Neural cell (in vitro differentiated cells): Measurements from ENCODE around the gene DTD1. TPM values are rescaled to one million over a fixed set of nuclear protein-coding genes. Genes with fewer than 3 reads are reported as not detected.

Source experiments
- H2AFZ ChIP-seq: fragments of 200-600, 300-800 bp; sonication (generic), shearing (Covaris generic); 2 replicates; pipeline ENCODE4 v1.6.0; 2014; ENCODE audit warnings: low read depth, mild to moderate bottlenecking, antibody characterized with exemption, low read length, moderate library complexity
- H3F3A ChIP-seq: fragments of 200-600 bp; shearing (Covaris generic); 2 replicates; pipeline ENCODE4 v1.6.1; 2016; ENCODE audit warnings: mild to moderate bottlenecking, moderate library complexity, mixed read lengths, antibody characterized with exemption, low read length; ENCODE audit not compliant: insufficient read depth, poor library complexity, severe bottlenecking
- H3K27ac ChIP-seq: fragments of 200-600, 300-800 bp; sonication (generic), shearing (Covaris generic); 2 replicates; pipeline ENCODE4 v1.5.1; 2014; ENCODE audit warnings: mild to moderate bottlenecking, low read length, moderate library complexity
- H3K27me3 ChIP-seq: fragments of 300-800, 200-600 bp; sonication (generic), shearing (Covaris generic); 2 replicates; pipeline ENCODE4 v1.6.0; 2014; ENCODE audit warnings: mild to moderate bottlenecking, low read depth, low read length, moderate library complexity; ENCODE audit not compliant: insufficient read depth
- H3K36me3 ChIP-seq: fragments of 300-800, 200-600 bp; sonication (generic), shearing (Covaris generic); 2 replicates; pipeline ENCODE4 v1.5.1; 2014; ENCODE audit warnings: mild to moderate bottlenecking, antibody characterized with exemption, low read length, moderate library complexity; ENCODE audit not compliant: insufficient read depth
- H3K4me2 ChIP-seq: fragments of 300-800, 200-600 bp; sonication (generic), shearing (Covaris generic); 2 replicates; pipeline ENCODE4 v1.6.0; 2014; ENCODE audit warnings: mild to moderate bottlenecking, low read length
- H3K4me3 ChIP-seq: fragments of 300-800, 200-600 bp; sonication (generic), shearing (Covaris generic); 2 replicates; pipeline ENCODE4 v1.5.1; 2014; ENCODE audit warnings: mild to moderate bottlenecking, low read length, moderate library complexity
- H3K79me2 ChIP-seq: fragments of 200-600 bp; shearing (Covaris generic); replicated peaks from 2 replicates; pipeline ENCODE4 v1.6.0; 2014; ENCODE audit warnings: mild to moderate bottlenecking, low read length, moderate library complexity; ENCODE audit not compliant: insufficient read depth
- H3K9ac ChIP-seq: fragments of 300-800, 200-600 bp; sonication (generic), shearing (Covaris generic); 2 replicates; pipeline ENCODE4 v1.6.1; 2016; ENCODE audit warnings: mild to moderate bottlenecking, low read length, mixed read lengths
- H3K9me2 ChIP-seq: fragments of 200-600 bp; shearing (Covaris generic); 2 replicates; pipeline ENCODE4 v1.6.1; 2016; ENCODE audit warnings: mild to moderate bottlenecking, low read length, mixed read lengths; ENCODE audit not compliant: insufficient read depth
- H3K9me3 ChIP-seq: fragments of 200-600, 300-800 bp; sonication (generic), shearing (Covaris generic); 2 replicates; pipeline ENCODE4 v1.6.1; 2016; ENCODE audit warnings: mild to moderate bottlenecking, mixed run types, low read length, moderate library complexity, mixed read lengths
- H4K20me1 ChIP-seq: fragments of 200-600 bp; shearing (Covaris generic); 2 replicates; pipeline ENCODE4 v1.6.1; 2016; ENCODE audit warnings: mild to moderate bottlenecking, mixed run types; ENCODE audit not compliant: insufficient read depth
- EP300 ChIP-seq: fragments of 450-650 bp; conservative IDR thresholded peaks from 2 replicates; pipeline ENCODE4 v1.6.1; 2014; ENCODE audit warnings: antibody characterized with exemption, mild to moderate bottlenecking, moderate library complexity; ENCODE audit not compliant: poor library complexity, severe bottlenecking
- EZH2 ChIP-seq: fragments of 200-600, 300-800 bp; shearing (Covaris generic), sonication (generic); IDR thresholded peaks from 2 replicates; pipeline ENCODE4 v1.6.1; 2014; ENCODE audit warnings: antibody characterized with exemption, low read length, borderline replicate concordance, mild to moderate bottlenecking; ENCODE audit not compliant: insufficient read depth, poor library complexity, severe bottlenecking
- MXI1 ChIP-seq: fragments of 450-650 bp; conservative IDR thresholded peaks from 2 replicates; pipeline ENCODE4 v1.6.1; 2014; ENCODE audit warnings: antibody characterized with exemption, mild to moderate bottlenecking; ENCODE audit not compliant: poor library complexity, severe bottlenecking
- POLR2AphosphoS5 ChIP-seq: IDR thresholded peaks from 2 replicates; pipeline ENCODE4 v1.6.1; 2012
- RAD21 ChIP-seq: fragments of 450-650 bp; conservative IDR thresholded peaks from 2 replicates; pipeline ENCODE4 v1.6.1; 2014; ENCODE audit warnings: antibody characterized with exemption, mild to moderate bottlenecking, moderate library complexity
- SMC3 ChIP-seq: fragments of 450-650 bp; conservative IDR thresholded peaks from 2 replicates; pipeline ENCODE4 v1.6.1; 2014; ENCODE audit warnings: antibody characterized with exemption, mild to moderate bottlenecking, moderate library complexity; ENCODE audit not compliant: poor library complexity
- TAF1 ChIP-seq: IDR thresholded peaks from 2 replicates; pipeline ENCODE4 v1.6.1; 2012; ENCODE audit warnings: low read depth
- polyA plus RNA-seq: library from polyadenylated mRNA; depleted of rRNA; stranded (reverse); fragments of >200 nt; gene quantifications from 2 replicates; pipeline ENCODE4 v1.2.3, GENCODE V29; 2014
- TF ChIP-seq, protein P1 (sequence below): IDR thresholded peaks from 2 replicates; pipeline ENCODE4 v1.6.1; 2012; ENCODE audit warnings: borderline replicate concordance
- TF ChIP-seq, protein P2 (sequence below): fragments of 450-650 bp; IDR thresholded peaks from 2 replicates; pipeline ENCODE4 v1.5.1; 2014; ENCODE audit warnings: antibody characterized with exemption, mild to moderate bottlenecking, moderate library complexity; ENCODE audit not compliant: poor library complexity, severe bottlenecking

Gene DTD1
- polyA plus RNA-seq, 1 donor from 2014 or later: 337 TPM

DNA sequence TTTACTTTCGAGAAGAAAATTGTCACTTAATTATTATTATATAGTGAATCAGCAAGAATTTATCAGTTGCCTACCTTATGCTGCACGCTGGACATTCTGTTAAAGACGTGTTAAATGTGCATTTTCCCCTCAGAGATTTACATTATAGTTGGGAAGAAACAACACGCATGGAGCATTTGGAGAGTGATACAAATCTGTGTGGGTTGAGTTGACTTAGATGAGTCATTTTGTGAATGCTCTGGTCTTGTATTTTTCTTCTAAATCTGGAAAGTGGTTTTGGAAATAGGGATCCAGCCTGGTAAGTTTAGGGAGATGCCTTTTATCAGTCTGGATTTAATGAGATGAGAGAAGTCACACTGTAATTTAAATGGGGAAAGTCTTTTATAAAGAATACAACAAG, 44.6 kb upstream of the DTD1 start:
- Histone ChIP-seq H4K20me1 (no peaks in the 10 kb centered on the region), H3K9ac (no peak overlapping the region), H2AFZ (no peak overlapping the region), H3K79me2 (no peaks in the 10 kb centered on the region), H3F3A (no peaks in the 10 kb centered on the region), H3K4me3 (no peak overlapping the region), H3K9me3 (no peaks in the 10 kb centered on the region), H3K9me2 (no peaks in the 10 kb centered on the region), H3K36me3 (peaks cover 9% of the 10 kb centered on the region), H3K4me2 (no peak overlapping the region), H3K27ac (no peak overlapping the region), H3K27me3 (no peaks in the 10 kb centered on the region)
- TF ChIP-seq EP300 (no peak), EZH2 (no peak), MXI1 (no peak), RAD21 (no peak), SMC3 (no peak), POLR2AphosphoS5 (no peak), TAF1 (no peak)
- TF ChIP-seq, protein P1, sequence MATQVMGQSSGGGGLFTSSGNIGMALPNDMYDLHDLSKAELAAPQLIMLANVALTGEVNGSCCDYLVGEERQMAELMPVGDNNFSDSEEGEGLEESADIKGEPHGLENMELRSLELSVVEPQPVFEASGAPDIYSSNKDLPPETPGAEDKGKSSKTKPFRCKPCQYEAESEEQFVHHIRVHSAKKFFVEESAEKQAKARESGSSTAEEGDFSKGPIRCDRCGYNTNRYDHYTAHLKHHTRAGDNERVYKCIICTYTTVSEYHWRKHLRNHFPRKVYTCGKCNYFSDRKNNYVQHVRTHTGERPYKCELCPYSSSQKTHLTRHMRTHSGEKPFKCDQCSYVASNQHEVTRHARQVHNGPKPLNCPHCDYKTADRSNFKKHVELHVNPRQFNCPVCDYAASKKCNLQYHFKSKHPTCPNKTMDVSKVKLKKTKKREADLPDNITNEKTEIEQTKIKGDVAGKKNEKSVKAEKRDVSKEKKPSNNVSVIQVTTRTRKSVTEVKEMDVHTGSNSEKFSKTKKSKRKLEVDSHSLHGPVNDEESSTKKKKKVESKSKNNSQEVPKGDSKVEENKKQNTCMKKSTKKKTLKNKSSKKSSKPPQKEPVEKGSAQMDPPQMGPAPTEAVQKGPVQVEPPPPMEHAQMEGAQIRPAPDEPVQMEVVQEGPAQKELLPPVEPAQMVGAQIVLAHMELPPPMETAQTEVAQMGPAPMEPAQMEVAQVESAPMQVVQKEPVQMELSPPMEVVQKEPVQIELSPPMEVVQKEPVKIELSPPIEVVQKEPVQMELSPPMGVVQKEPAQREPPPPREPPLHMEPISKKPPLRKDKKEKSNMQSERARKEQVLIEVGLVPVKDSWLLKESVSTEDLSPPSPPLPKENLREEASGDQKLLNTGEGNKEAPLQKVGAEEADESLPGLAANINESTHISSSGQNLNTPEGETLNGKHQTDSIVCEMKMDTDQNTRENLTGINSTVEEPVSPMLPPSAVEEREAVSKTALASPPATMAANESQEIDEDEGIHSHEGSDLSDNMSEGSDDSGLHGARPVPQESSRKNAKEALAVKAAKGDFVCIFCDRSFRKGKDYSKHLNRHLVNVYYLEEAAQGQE: no peak
- TF ChIP-seq, protein P2, sequence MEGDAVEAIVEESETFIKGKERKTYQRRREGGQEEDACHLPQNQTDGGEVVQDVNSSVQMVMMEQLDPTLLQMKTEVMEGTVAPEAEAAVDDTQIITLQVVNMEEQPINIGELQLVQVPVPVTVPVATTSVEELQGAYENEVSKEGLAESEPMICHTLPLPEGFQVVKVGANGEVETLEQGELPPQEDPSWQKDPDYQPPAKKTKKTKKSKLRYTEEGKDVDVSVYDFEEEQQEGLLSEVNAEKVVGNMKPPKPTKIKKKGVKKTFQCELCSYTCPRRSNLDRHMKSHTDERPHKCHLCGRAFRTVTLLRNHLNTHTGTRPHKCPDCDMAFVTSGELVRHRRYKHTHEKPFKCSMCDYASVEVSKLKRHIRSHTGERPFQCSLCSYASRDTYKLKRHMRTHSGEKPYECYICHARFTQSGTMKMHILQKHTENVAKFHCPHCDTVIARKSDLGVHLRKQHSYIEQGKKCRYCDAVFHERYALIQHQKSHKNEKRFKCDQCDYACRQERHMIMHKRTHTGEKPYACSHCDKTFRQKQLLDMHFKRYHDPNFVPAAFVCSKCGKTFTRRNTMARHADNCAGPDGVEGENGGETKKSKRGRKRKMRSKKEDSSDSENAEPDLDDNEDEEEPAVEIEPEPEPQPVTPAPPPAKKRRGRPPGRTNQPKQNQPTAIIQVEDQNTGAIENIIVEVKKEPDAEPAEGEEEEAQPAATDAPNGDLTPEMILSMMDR: no peak

DNA sequence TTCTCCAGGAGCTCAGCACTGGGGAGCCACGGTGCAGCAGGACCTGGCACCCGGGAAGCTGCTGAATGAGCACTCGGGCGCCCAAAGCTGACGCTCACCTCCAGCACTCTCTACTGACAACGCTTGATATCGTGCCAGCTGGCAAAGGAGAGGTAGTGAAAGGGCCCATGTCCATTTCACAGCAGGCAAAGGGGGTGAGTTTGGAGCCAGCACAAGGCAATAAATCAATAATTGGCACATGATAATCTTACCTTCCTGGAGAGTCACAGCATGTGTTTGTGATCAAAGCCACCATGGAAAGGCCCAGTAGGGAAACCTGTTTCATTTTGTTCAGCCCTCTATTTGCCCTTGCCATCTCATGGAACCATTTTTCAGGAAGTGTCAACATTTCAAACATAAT, 43.9 kb upstream of the DTD1 start:
- H3K36me3 ChIP-seq: peaks cover 9% of the 10 kb centered on the region
- H3K27me3 ChIP-seq: no peaks in the 10 kb centered on the region
- H3K27ac ChIP-seq: no peak overlapping the region
- no peaks in the 10 kb centered on the region for H3K9me2 ChIP-seq
- no peak for TF ChIP-seq SMC3
- no peak for TF ChIP-seq EP300
- TF ChIP-seq, protein P2: no peak
- no peak for TF ChIP-seq MXI1
- TF ChIP-seq POLR2AphosphoS5: no peak
- no peak for TF ChIP-seq TAF1
- no peak for TF ChIP-seq RAD21
- TF ChIP-seq EZH2: no peak
- TF ChIP-seq, protein P1: no peak
- no peaks in the 10 kb centered on the region for H3K79me2 ChIP-seq
- H3K4me2 ChIP-seq: no peak overlapping the region
- H2AFZ ChIP-seq: no peak overlapping the region
- H4K20me1 ChIP-seq: no peaks in the 10 kb centered on the region
- no peak overlapping the region for H3K9ac ChIP-seq
- no peak overlapping the region for H3K4me3 ChIP-seq
- no peaks in the 10 kb centered on the region for H3K9me3 ChIP-seq
- no peaks in the 10 kb centered on the region for H3F3A ChIP-seq
